Astrocyte (in vitro differentiated cells and primary cell): ENCODE results near the gene RANGRF.

Experiments
- CTCF ChIP-seq: IDR thresholded peaks from 2 replicates; pipeline ENCODE4 v1.5.1; 2011; ENCODE audit warnings: low read depth, mild to moderate bottlenecking, inconsistent platforms, low read length, moderate library complexity; ENCODE audit not compliant: insufficient read depth
- EZH2 ChIP-seq: IDR thresholded peaks from 2 replicates; pipeline ENCODE4 v1.6.1; 2012; ENCODE audit warnings: mild to moderate bottlenecking, low read length, inconsistent platforms; ENCODE audit not compliant: insufficient read depth

GRCh38 chr17:8285270-8286181, 2.9 kb upstream of the RANGRF start:
- no peak for TF ChIP-seq CTCF
- no peak for TF ChIP-seq EZH2
